HUES6 (cell line): ENCODE measurements around the gene LTBP1.
A peak's percentile ranks its signal among the peaks of the same experiment; 100 is the strongest.

Experiments used
- H3K27ac ChIP-seq: 2 replicates; pipeline ENCODE4 v1.7.0; 2013; ENCODE audit warnings: low read depth, mild to moderate bottlenecking, low read length, inconsistent platforms
- H3K27me3 ChIP-seq: 2 replicates; pipeline ENCODE4 v1.6.1; 2013; ENCODE audit warnings: low read length; ENCODE audit not compliant: control insufficient read depth, insufficient read depth
- H3K36me3 ChIP-seq: 2 replicates; pipeline ENCODE4 v1.6.1; 2013; ENCODE audit warnings: low read length; ENCODE audit not compliant: control insufficient read depth, insufficient read depth
- H3K4me1 ChIP-seq: 2 replicates; pipeline ENCODE4 v1.6.1; 2013; ENCODE audit warnings: low read length; ENCODE audit not compliant: control insufficient read depth, insufficient read depth
- H3K4me3 ChIP-seq: 2 replicates; pipeline ENCODE4 v1.5.1; 2013; ENCODE audit warnings: low read depth, low read length
- H3K9ac ChIP-seq: one replicate; pipeline ENCODE4 v1.6.1; 2013; ENCODE audit warnings: mild to moderate bottlenecking, low read length
- H3K9me3 ChIP-seq: 2 replicates; pipeline ENCODE4 v1.6.1; 2013; ENCODE audit warnings: low read depth, low read length; ENCODE audit not compliant: control insufficient read depth, insufficient read depth

Gene LTBP1

DNA sequence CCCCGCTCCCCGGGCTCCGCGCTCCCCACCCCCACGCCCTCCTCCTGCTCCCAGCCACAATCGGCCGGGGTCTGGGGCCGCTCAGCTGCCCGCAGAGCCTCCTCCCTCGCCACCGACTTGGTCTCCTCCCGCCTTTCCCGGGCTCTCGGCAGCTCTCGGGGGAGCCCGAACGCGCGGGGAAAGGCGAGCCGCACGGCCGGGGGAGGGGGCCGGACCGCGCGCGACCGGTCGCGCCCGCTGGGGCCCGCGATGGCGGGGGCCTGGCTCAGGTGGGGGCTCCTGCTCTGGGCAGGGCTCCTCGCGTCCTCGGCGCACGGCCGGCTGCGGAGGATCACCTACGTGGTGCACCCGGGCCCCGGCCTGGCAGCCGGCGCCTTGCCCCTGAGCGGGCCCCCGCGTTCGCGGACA, 327 bp downstream of the LTBP1 start:
- peak overlapping the region; percentile 65 for H3K9ac ChIP-seq
- peaks cover 6% of the 10 kb centered on the region; the same call in 1 of the 2 replicates for H3K9me3 ChIP-seq
- peaks cover 14% of the 10 kb centered on the region for H3K4me1 ChIP-seq
- H3K36me3 ChIP-seq, result no peaks in the 10 kb centered on the region
- H3K27ac ChIP-seq, result no peak overlapping the region; the same call in 1 of the 2 replicates
- 0 out of 2 replicates have a peak, but pooled peaks cover 5% of the 10 kb centered on the region for H3K27me3 ChIP-seq
- H3K4me3 ChIP-seq, result peak overlapping the region; percentile 91

GRCh38 chr2:32947484-32948143, 861 bp downstream of the LTBP1 start:
- no peaks in the 10 kb centered on the region for H3K36me3 ChIP-seq
- peaks cover 6% of the 10 kb centered on the region; the same call in 1 of the 2 replicates for H3K9me3 ChIP-seq
- peak overlapping the region; percentile 28; the same call in 1 of the 2 replicates for H3K27ac ChIP-seq
- peak overlapping the region; percentile 91 for H3K4me3 ChIP-seq
- H3K9ac ChIP-seq, result peak overlapping the region; percentile 65
- H3K4me1 ChIP-seq, result peaks cover 14% of the 10 kb centered on the region
- H3K27me3 ChIP-seq, result 0 out of 2 replicates have a peak, but pooled peaks cover 5% of the 10 kb centered on the region

DNA sequence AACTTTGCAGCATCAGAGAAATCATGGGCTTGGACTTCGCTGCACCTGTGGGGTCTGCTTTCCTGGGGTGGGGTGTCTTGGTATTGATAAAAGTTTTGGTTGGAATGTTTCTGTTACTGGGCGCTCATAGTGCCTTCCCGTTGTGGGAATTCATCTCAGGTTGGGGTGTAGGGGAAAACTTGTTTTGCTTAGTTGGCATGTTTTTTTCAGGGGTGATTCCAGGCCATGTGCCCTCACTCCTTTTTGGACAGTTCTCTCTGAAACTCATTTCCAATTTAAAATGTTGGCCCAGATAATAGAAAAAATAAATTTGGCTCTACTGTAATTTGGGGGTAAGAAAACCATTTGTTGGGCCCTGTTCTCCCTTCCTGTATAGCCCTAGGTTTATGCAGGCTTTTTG, 1.5 kb downstream of the LTBP1 start:
- Histone ChIP-seq H3K4me1 (peaks cover 14% of the 10 kb centered on the region), H3K27me3 (0 out of 2 replicates have a peak, but pooled peaks cover 5% of the 10 kb centered on the region), H3K27ac (no peak overlapping the region; the same call in 1 of the 2 replicates), H3K4me3 (peak overlapping the region; percentile 91), H3K9me3 (peaks cover 6% of the 10 kb centered on the region; the same call in 1 of the 2 replicates), H3K36me3 (no peaks in the 10 kb centered on the region), H3K9ac (peak overlapping the region; percentile 65)

DNA sequence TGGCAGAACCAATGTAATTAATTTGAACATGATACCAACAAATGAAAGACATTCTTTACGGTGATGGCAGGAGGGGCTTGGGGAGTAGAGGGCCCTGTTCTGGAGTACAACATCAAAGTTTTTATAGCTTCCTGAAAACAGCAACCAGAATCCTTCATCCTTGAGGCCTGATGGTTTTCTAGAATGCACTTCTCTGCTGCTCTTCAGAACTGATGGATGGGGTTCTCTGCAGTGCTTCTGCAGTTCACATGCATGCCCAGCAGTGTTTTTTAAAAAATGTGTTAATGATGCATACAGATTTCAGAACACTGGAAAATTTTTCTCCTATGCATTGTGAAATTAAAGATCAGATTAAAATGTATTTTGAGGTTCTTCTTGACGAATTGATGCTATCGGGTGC, 2.5 kb downstream of the LTBP1 start:
- H3K36me3 ChIP-seq, result no peaks in the 10 kb centered on the region
- H3K4me3 ChIP-seq, result no peak overlapping the region
- H3K4me1 ChIP-seq, result peaks cover 14% of the 10 kb centered on the region

DNA sequence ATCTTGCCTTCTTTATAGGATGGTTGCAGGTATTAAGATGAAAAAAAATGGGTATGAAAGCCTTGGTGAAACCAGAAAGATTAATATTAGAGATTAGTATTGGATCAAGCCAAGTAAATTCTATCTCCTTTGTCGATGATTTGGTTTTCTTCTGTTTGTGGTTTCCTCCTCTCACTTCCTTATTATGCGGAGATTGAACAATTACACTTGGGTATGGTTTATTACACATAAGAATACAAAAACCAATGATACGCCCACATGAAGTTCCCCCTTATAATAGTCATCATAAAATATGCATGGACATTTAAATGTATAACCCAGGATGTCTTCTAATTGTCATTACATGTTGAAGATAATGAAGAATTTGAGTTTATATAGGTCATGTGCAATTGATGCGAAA, 4.9 kb downstream of the LTBP1 start:
- H3K36me3 ChIP-seq, result no peaks in the 10 kb centered on the region
- no peak overlapping the region for H3K9ac ChIP-seq
- H3K27ac ChIP-seq, result no peak overlapping the region
- H3K27me3 ChIP-seq, result 0 out of 2 replicates have a peak, but pooled peaks cover 5% of the 10 kb centered on the region
- no peak overlapping the region for H3K4me3 ChIP-seq
- H3K9me3 ChIP-seq, result no peaks in the 10 kb centered on the region
- H3K4me1 ChIP-seq, result peaks cover 10% of the 10 kb centered on the region

More for the DNA sequence above, 2.5 kb downstream of the LTBP1 start:
- Histone ChIP-seq H3K27ac (no peak overlapping the region), H3K9ac (no peak overlapping the region), H3K27me3 (0 out of 2 replicates have a peak, but pooled peaks cover 5% of the 10 kb centered on the region), H3K9me3 (peaks cover 2% of the 10 kb centered on the region; the same call in 1 of the 2 replicates)

DNA sequence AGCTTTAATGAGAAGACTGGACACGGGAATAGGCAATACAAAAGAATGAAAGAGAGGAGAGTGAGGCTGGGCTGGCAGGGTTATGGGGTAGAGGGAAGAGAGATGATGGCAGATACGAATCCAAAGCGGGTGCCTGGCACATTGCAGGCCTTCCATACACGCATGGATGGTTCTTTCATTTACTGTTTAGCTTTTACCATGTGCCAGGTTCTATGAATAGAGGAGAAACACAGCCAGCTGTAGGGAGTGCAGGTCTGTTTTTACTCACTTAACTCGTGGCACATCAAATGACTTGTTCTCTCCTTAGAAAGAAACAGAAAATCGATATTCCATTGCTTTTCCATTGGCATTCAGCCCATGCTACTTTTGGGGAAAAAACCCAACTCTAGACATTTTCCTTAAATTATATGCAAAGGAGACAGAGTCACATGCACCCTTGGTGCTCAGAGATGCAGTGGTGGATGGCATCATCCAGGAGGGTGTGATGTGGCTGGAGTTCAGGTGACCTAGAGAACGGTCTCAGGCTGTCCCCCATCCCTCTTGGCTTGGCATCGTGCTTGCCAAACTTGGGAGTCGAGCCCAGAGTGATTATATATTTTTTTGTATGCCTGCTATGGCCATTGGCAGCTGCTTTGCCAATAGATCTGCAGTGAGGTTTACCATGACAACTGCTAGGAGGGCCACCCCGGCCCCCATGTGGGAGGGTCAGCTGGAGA, 6.2 kb downstream of the LTBP1 start:
- Histone ChIP-seq H3K4me1 (peaks cover 10% of the 10 kb centered on the region), H3K9ac (no peak overlapping the region), H3K9me3 (no peaks in the 10 kb centered on the region), H3K27me3 (0 out of 2 replicates have a peak, but pooled peaks cover 4% of the 10 kb centered on the region), H3K36me3 (no peaks in the 10 kb centered on the region), H3K27ac (no peak overlapping the region), H3K4me3 (no peak overlapping the region)

GRCh38 chr2:32954206-32954605, 7.5 kb downstream of the LTBP1 start:
- no peak overlapping the region for H3K4me3 ChIP-seq
- H3K36me3 ChIP-seq, result no peaks in the 10 kb centered on the region
- no peaks in the 10 kb centered on the region for H3K9me3 ChIP-seq
- H3K27me3 ChIP-seq, result no peaks in the 10 kb centered on the region
- no peak overlapping the region for H3K9ac ChIP-seq
- H3K4me1 ChIP-seq, result no peaks in the 10 kb centered on the region
- no peak overlapping the region for H3K27ac ChIP-seq

- peaks cover 5% of the 10 kb centered on the region; the same call in 1 of the 2 replicates for H3K4me1 ChIP-seq
Measured at GRCh38 chr2:32958821-32959220, 12.1 kb downstream of the LTBP1 start.

DNA sequence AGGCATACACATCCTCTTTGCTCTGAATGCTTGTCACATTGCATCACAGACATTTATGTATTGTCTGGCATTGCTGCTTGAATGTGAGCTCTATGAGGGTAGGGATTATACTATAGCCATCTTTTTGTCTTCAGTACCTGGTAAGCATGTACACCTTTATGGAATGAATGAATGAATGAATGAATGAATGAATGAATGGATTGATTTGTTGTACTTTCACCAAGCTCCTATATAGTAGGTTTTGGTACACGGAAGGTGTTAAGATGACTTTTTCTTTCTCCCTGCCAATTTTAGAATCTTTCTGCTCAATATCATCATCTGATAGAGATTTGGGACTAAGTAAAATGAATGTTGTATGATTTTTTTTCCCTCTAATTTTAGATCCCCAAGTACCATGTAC, 13.5 kb downstream of the LTBP1 start:
- no peak overlapping the region for H3K4me3 ChIP-seq
- no peak overlapping the region for H3K27ac ChIP-seq
- H3K9me3 ChIP-seq, result no peaks in the 10 kb centered on the region
- H3K4me1 ChIP-seq, result peaks cover 5% of the 10 kb centered on the region; the same call in 1 of the 2 replicates
- no peaks in the 10 kb centered on the region for H3K27me3 ChIP-seq
- H3K36me3 ChIP-seq, result no peaks in the 10 kb centered on the region
- H3K9ac ChIP-seq, result no peak overlapping the region

More at GRCh38 chr2:32958821-32959220, 12.1 kb downstream of the LTBP1 start:
- H3K9ac ChIP-seq, result no peak overlapping the region
- H3K4me3 ChIP-seq, result no peak overlapping the region
- no peak overlapping the region for H3K27ac ChIP-seq
- no peaks in the 10 kb centered on the region for H3K36me3 ChIP-seq
- H3K9me3 ChIP-seq, result no peaks in the 10 kb centered on the region
- H3K27me3 ChIP-seq, result no peaks in the 10 kb centered on the region

DNA sequence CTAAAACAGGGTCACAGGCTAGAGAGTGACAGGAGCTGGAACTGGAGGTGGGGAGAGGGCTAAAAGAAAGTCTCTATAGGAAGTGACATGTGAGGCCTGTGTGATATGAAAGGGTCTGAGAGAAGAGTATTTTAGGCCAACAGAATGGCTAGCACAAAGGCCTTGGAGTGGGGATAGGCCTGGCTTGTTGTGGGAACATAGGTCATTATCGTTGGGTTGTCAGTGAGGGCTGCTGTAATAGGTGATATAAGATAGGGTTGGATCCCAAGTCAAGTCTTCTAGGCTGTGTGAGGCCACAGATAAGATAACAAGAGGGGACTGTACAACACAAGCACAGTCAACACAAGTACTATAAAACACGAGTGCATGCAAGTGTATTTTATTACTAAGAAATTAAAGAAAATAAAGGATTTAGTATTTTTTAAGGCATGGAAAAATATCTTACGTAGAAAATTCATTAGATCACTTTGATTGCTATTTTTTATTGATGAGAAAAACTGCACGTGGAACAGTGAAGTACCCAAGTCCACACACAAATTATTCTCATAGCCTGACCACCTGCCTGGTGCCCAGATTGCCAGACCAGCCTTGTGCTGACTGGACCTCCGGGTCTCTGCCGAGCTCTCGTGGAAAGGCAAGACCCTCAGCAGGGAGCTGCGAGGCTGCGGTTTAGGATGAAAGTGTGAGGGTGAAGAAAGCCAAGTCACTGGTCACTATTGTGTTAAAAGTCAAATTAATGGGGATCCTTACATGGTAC, 14.1 kb downstream of the LTBP1 start:
- no peak overlapping the region for H3K9ac ChIP-seq
- no peaks in the 10 kb centered on the region for H3K9me3 ChIP-seq
- H3K4me1 ChIP-seq, result peaks cover 5% of the 10 kb centered on the region; the same call in 1 of the 2 replicates
- H3K36me3 ChIP-seq, result no peaks in the 10 kb centered on the region
- H3K27ac ChIP-seq, result no peak overlapping the region
- H3K27me3 ChIP-seq, result no peaks in the 10 kb centered on the region
- H3K4me3 ChIP-seq, result no peak overlapping the region
